GM19023 (cell line): ENCODE results near the gene IPO11.

Experiments
- ATAC-seq: cut with Tn5 transposase; IDR thresholded peaks from one replicate; pipeline ENCODE4 v1.9.1; 2021; ENCODE audit warnings: mild to moderate bottlenecking, moderate library complexity; ENCODE audit not compliant: unreplicated experiment

IPO11 gene

GRCh38 chr5:62412549-62413329 lies at the start of gene IPO11:
Gene IPO11, plus strand, starts transcription at chr5:62412763. Its CDS starts 24,517 bp downstream, at chr5:62437280.
- peak; percentile 96 for ATAC-seq

GRCh38 chr5:62369039-62369438 lies 43.5 kb upstream of the IPO11 start:
- ATAC-seq, result no peak

GRCh38 chr5:62371409-62371808 lies 41.2 kb upstream of the IPO11 start:
- no peak for ATAC-seq

GRCh38 chr5:62372600-62372999 lies 40.0 kb upstream of the IPO11 start:
- ATAC-seq, result no peak

GRCh38 chr5:62373382-62373781 lies 39.2 kb upstream of the IPO11 start:
- no peak for ATAC-seq

- no peak for ATAC-seq
Measured at GRCh38 chr5:62374090-62374489, 38.5 kb upstream of the IPO11 start.

- no peak for ATAC-seq
Measured at GRCh38 chr5:62375627-62376026, 36.9 kb upstream of the IPO11 start.

- no peak for ATAC-seq
Measured at GRCh38 chr5:62376064-62376463, 36.5 kb upstream of the IPO11 start.

GRCh38 chr5:62385131-62385530 lies 27.4 kb upstream of the IPO11 start:
- no peak for ATAC-seq

GRCh38 chr5:62385816-62386400 lies 26.7 kb upstream of the IPO11 start:
- no peak for ATAC-seq

GRCh38 chr5:62386824-62387223 lies 25.7 kb upstream of the IPO11 start:
- ATAC-seq, result no peak

GRCh38 chr5:62395210-62395950 lies 17.2 kb upstream of the IPO11 start:
- no peak for ATAC-seq

GRCh38 chr5:62403411-62404250 lies 8.9 kb upstream of the IPO11 start, which contains the start of gene DIMT1:
Gene DIMT1, minus strand, starts transcription at chr5:62403905. Its CDS starts 133 bp downstream, at chr5:62403772.
- peak; percentile 96 for ATAC-seq

- ATAC-seq, result no peak
Measured at GRCh38 chr5:62413711-62414110, 1.1 kb downstream of the IPO11 start.

GRCh38 chr5:62418462-62419076 lies 6.0 kb downstream of the IPO11 start:
- no peak for ATAC-seq

- ATAC-seq, result no peak
Measured at GRCh38 chr5:62419609-62420008, 7.0 kb downstream of the IPO11 start.

- ATAC-seq, result no peak
Measured at GRCh38 chr5:62421414-62421813, 8.9 kb downstream of the IPO11 start.

GRCh38 chr5:62424763-62425162 lies 12.2 kb downstream of the IPO11 start:
- ATAC-seq, result no peak

GRCh38 chr5:62431735-62432620 lies 19.4 kb downstream of the IPO11 start:
- no peak for ATAC-seq
